ENCODE measurements around the gene SETBP1.

SETBP1 gene

GRCh38 chr18:44781886-44782285, 101.2 kb downstream of the SETBP1 start:
- no peaks in the 10 kb centered on the region for H3K36me3 ChIP-seq (ENCODE audit: control insufficient read depth, low read length)
- TF ChIP-seq, protein P1, sequence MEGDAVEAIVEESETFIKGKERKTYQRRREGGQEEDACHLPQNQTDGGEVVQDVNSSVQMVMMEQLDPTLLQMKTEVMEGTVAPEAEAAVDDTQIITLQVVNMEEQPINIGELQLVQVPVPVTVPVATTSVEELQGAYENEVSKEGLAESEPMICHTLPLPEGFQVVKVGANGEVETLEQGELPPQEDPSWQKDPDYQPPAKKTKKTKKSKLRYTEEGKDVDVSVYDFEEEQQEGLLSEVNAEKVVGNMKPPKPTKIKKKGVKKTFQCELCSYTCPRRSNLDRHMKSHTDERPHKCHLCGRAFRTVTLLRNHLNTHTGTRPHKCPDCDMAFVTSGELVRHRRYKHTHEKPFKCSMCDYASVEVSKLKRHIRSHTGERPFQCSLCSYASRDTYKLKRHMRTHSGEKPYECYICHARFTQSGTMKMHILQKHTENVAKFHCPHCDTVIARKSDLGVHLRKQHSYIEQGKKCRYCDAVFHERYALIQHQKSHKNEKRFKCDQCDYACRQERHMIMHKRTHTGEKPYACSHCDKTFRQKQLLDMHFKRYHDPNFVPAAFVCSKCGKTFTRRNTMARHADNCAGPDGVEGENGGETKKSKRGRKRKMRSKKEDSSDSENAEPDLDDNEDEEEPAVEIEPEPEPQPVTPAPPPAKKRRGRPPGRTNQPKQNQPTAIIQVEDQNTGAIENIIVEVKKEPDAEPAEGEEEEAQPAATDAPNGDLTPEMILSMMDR (IDR thresholded peaks at IDR 0.05; ENCODE audit: low read depth, low read length, poor library complexity, severe bottlenecking): no peak
- TF ChIP-seq EZH2phosphoT487 (IDR thresholded peaks at IDR 0.05; ENCODE audit: borderline replicate concordance, low read length): no peak

GRCh38 chr18:44782617-44783016, 101.9 kb downstream of the SETBP1 start:
- peaks cover 15% of the 10 kb centered on the region for H3K79me2 ChIP-seq (ENCODE audit: control insufficient read depth, low read length)
- H3F3A ChIP-seq (ENCODE audit: control insufficient read depth, insufficient read depth): no peaks in the 10 kb centered on the region
- no peaks in the 10 kb centered on the region for H4K20me1 ChIP-seq (ENCODE audit: control insufficient read depth, insufficient read depth, low read depth, low read length)
- peaks cover 36% of the 10 kb centered on the region for H3K4me1 ChIP-seq (ENCODE audit: control insufficient read depth, low read length)
- H3K27me3 ChIP-seq (ENCODE audit: control insufficient read depth, low read length): no peaks in the 10 kb centered on the region
- TF ChIP-seq, protein P1 (IDR thresholded peaks at IDR 0.05; ENCODE audit: low read depth, low read length, poor library complexity, severe bottlenecking): no peak
- no peak for TF ChIP-seq EZH2phosphoT487 (IDR thresholded peaks at IDR 0.05; ENCODE audit: borderline replicate concordance, low read length)
- H3K9me3 ChIP-seq (ENCODE audit: control insufficient read depth, insufficient read depth, low read length): no peaks in the 10 kb centered on the region
- no peak overlapping the region for H3K27ac ChIP-seq (ENCODE audit: low read depth, low read length)
- no peak overlapping the region for H3K4me2 ChIP-seq (ENCODE audit: low read length)
- H3K36me3 ChIP-seq (ENCODE audit: control insufficient read depth, low read length): no peaks in the 10 kb centered on the region
- H3K9me2 ChIP-seq (replicated peaks; ENCODE audit: control insufficient read depth, low read length): no peaks in the 10 kb centered on the region
- no peak overlapping the region for H3K4me3 ChIP-seq (ENCODE audit: low read length)

More at GRCh38 chr18:44781886-44782285, 101.2 kb downstream of the SETBP1 start:
- H3K4me3 ChIP-seq (ENCODE audit: low read length): no peak overlapping the region
- H3K79me2 ChIP-seq (ENCODE audit: control insufficient read depth, low read length): peaks cover 12% of the 10 kb centered on the region
- no peaks in the 10 kb centered on the region for H4K20me1 ChIP-seq (ENCODE audit: control insufficient read depth, insufficient read depth, low read depth, low read length)
- no peak overlapping the region for H3K4me2 ChIP-seq (ENCODE audit: low read length)
- no peaks in the 10 kb centered on the region for H3F3A ChIP-seq (ENCODE audit: control insufficient read depth, insufficient read depth)
- no peaks in the 10 kb centered on the region for H3K27me3 ChIP-seq (ENCODE audit: control insufficient read depth, low read length)
- no peaks in the 10 kb centered on the region for H3K9me3 ChIP-seq (ENCODE audit: control insufficient read depth, insufficient read depth, low read length)
- no peaks in the 10 kb centered on the region for H3K9me2 ChIP-seq (replicated peaks; ENCODE audit: control insufficient read depth, low read length)
- H3K4me1 ChIP-seq (ENCODE audit: control insufficient read depth, low read length): peaks cover 31% of the 10 kb centered on the region
- no peak overlapping the region for H3K27ac ChIP-seq (ENCODE audit: low read depth, low read length)

- H4K20me1 ChIP-seq (ENCODE audit: control insufficient read depth, insufficient read depth, low read depth, low read length): no peaks in the 10 kb centered on the region
- TF ChIP-seq EZH2phosphoT487 (IDR thresholded peaks at IDR 0.05; ENCODE audit: borderline replicate concordance, low read length): no peak
- TF ChIP-seq, protein P1 (IDR thresholded peaks at IDR 0.05; ENCODE audit: low read depth, low read length, poor library complexity, severe bottlenecking): no peak
Observed at GRCh38 chr18:44783371-44783770, 102.7 kb downstream of the SETBP1 start.

More at GRCh38 chr18:44783371-44783770, 102.7 kb downstream of the SETBP1 start:
- Histone ChIP-seq H3F3A (ENCODE audit: control insufficient read depth, insufficient read depth) (no peaks in the 10 kb centered on the region), H3K4me1 (ENCODE audit: control insufficient read depth, low read length) (peaks cover 42% of the 10 kb centered on the region), H3K27me3 (ENCODE audit: control insufficient read depth, low read length) (no peaks in the 10 kb centered on the region), H3K36me3 (ENCODE audit: control insufficient read depth, low read length) (no peaks in the 10 kb centered on the region), H3K9me2 (replicated peaks; ENCODE audit: control insufficient read depth, low read length) (no peaks in the 10 kb centered on the region), H3K4me2 (ENCODE audit: low read length) (no peak overlapping the region), H3K9me3 (ENCODE audit: control insufficient read depth, insufficient read depth, low read length) (no peaks in the 10 kb centered on the region), H3K27ac (ENCODE audit: low read depth, low read length) (no peak overlapping the region), H3K79me2 (ENCODE audit: control insufficient read depth, low read length) (peaks cover 20% of the 10 kb centered on the region), H3K4me3 (ENCODE audit: low read length) (no peak overlapping the region)
